Measurements from ENCODE around the gene MT1E. TPM values are rescaled to one million over a fixed set of nuclear protein-coding genes. Genes with fewer than 3 reads are reported as not detected.
"Not testable (repeated sequence)": the region's sequence is repeated elsewhere in the genome, so short reads cannot be mapped to it uniquely, and the experiment has no call there.

The MT1E gene
- total RNA-seq, 1 donor from 2014 or later = not detected

- TF ChIP-seq CTCF (IDR thresholded peaks at IDR 0.05; ENCODE audit: partially characterized antibody, unreplicated experiment) = no peak
- Mint-ChIP-seq H3K27ac (ENCODE audit: unreplicated experiment) (no peak overlapping the region), H3K4me3 (ENCODE audit: unreplicated experiment) (no peak overlapping the region), H3K9me3 (ENCODE audit: unreplicated experiment) (peaks cover 2% of the 10 kb centered on the region), H3K27me3 (ENCODE audit: unreplicated experiment) (peaks cover 32% of the 10 kb centered on the region), H3K4me1 (ENCODE audit: low read depth, unreplicated experiment) (peaks cover 5% of the 10 kb centered on the region), H3K36me3 (ENCODE audit: unreplicated experiment) (no peaks in the 10 kb centered on the region)
- no peak for DNase-seq
These were observed 5.2 kb upstream of the MT1E start for GRCh38 chr16:56620339-56620897.

- not testable (repeated sequence) for DNase-seq; H3K4me1 Mint-ChIP-seq (ENCODE audit: low read depth, unreplicated experiment); H3K4me3 Mint-ChIP-seq (ENCODE audit: unreplicated experiment); H3K27ac Mint-ChIP-seq (ENCODE audit: unreplicated experiment); H3K9me3 Mint-ChIP-seq (ENCODE audit: unreplicated experiment); H3K36me3 Mint-ChIP-seq (ENCODE audit: unreplicated experiment)
- H3K27me3 Mint-ChIP-seq (ENCODE audit: unreplicated experiment) = peaks cover 33% of the 10 kb centered on the region
These were observed 3.7 kb upstream of the MT1E start for GRCh38 chr16:56621665-56622445.

GRCh38 chr16:56623184-56623583, 2.4 kb upstream of the MT1E start:
- not testable (repeated sequence) for H3K27ac Mint-ChIP-seq (ENCODE audit: unreplicated experiment); H3K4me1 Mint-ChIP-seq (ENCODE audit: low read depth, unreplicated experiment); DNase-seq; H3K36me3 Mint-ChIP-seq (ENCODE audit: unreplicated experiment); H3K4me3 Mint-ChIP-seq (ENCODE audit: unreplicated experiment); H3K9me3 Mint-ChIP-seq (ENCODE audit: unreplicated experiment)
- peaks cover 27% of the 10 kb centered on the region for H3K27me3 Mint-ChIP-seq (ENCODE audit: unreplicated experiment)

GRCh38 chr16:56623637-56624036, 1.9 kb upstream of the MT1E start:
- H3K36me3 Mint-ChIP-seq (ENCODE audit: unreplicated experiment) = no peaks in the 10 kb centered on the region

GRCh38 chr16:56625943-56626654, 518 bp downstream of the MT1E start:
- H3K27ac Mint-ChIP-seq (ENCODE audit: unreplicated experiment) = no peak overlapping the region
- H3K4me3 Mint-ChIP-seq (ENCODE audit: unreplicated experiment) = peak overlapping the region; percentile 80
- no peaks in the 10 kb centered on the region for H3K9me3 Mint-ChIP-seq (ENCODE audit: unreplicated experiment)
- DNase-seq = no peak
- TF ChIP-seq CTCF (IDR thresholded peaks at IDR 0.05; ENCODE audit: partially characterized antibody, unreplicated experiment) = no peak
- peaks cover 4% of the 10 kb centered on the region for H3K4me1 Mint-ChIP-seq (ENCODE audit: low read depth, unreplicated experiment)
- H3K36me3 Mint-ChIP-seq (ENCODE audit: unreplicated experiment) = no peaks in the 10 kb centered on the region
- H3K27me3 Mint-ChIP-seq (ENCODE audit: unreplicated experiment) = peaks cover 19% of the 10 kb centered on the region

More at GRCh38 chr16:56623637-56624036, 1.9 kb upstream of the MT1E start:
- TF ChIP-seq CTCF (IDR thresholded peaks at IDR 0.05; ENCODE audit: partially characterized antibody, unreplicated experiment) = no peak
- no peak for DNase-seq
- Mint-ChIP-seq H3K9me3 (ENCODE audit: unreplicated experiment) (peaks cover 2% of the 10 kb centered on the region), H3K27ac (ENCODE audit: unreplicated experiment) (no peak overlapping the region), H3K4me3 (ENCODE audit: unreplicated experiment) (no peak overlapping the region), H3K27me3 (ENCODE audit: unreplicated experiment) (peaks cover 24% of the 10 kb centered on the region), H3K4me1 (ENCODE audit: low read depth, unreplicated experiment) (peaks cover 4% of the 10 kb centered on the region)

Measured in glutamatergic neuron (in vitro differentiated cells).